Measurements from ENCODE around the gene SSRP1.
A peak's percentile ranks its signal among the peaks of the same experiment; 100 is the strongest.
"Not testable (repeated sequence)": the region's sequence is repeated elsewhere in the genome, so short reads cannot be mapped to it uniquely, and the experiment has no call there.

Gene SSRP1

DNA sequence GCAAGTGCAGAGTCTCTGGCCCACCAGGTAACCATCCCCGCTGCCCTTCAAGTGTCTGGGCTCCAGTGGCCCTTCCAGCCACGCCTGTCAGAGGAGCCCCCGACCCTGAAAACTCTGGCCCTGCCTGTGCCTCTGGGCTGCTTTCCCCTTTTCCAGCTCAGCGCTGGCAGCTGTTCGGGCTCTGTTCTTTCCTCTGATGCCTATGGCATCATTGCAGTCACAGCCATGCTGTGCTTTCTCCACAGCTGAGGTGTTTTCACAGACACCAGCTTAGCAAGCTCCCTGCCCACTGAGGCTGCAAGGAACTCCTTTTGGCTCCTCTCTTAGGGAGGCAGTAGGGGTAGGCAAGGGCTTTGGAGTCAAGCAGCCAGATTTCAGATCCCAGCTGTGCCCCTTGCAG lies 23.7 kb upstream of the SSRP1 start:
- DNase-seq, result no peak

DNA sequence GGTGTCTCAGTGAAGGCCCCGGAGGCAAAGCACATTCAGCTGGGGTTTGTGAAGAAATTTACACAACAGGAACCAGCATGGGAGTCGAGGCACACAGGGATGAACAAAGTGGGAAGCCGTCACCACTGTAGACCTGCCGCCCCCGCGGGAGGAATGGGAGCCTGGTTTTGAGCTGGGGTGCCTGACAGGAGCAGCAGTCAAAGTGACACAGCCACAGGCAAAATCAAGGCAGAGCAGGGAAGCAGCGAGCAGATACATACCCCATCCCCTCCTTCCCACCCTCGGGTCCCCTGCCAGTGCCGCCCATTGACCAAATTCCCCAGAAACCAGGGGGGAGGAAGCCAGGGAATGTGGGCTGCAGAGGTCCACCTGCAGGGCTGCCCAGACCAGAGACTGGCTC lies 23.3 kb upstream of the SSRP1 start:
- no peak for DNase-seq

DNA sequence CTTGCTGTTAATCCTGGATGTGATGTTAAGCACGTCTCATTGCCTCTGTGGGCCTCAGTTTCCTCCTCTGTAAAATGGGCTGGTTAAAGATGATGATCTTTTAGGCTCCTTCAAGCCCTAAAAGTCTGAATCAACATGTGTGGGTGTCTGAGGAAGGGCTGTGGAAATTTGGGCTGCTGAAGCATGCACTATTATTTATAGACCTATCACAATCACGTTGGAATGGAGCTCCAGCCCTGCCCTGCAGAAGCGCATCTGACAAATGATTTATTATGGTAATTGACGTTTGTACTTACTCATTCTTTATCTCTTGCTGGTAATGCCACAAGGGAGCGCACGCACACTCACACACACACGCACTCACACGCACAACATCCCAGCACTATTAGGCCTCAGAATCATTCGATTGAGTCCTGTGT lies 22.9 kb upstream of the SSRP1 start:
- DNase-seq, result no peak

DNA sequence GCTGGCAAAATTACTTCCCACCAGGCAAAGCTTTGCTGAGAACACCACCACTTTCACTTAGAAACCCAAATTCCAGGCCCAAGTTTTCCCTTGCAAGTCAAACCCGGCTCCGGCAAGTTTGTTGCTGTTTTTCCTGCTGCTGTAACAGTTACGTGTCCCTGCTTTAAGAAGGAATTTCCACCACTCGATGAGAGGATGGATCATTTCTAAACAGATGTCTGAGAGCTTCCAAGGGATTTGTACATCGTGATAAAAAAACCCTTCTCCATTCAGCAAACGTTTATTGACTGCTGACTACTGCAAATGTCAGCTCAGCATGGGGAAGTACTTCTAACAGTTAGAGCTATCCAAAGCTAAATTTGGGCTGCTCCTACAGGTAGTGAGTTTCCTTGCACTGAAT lies 22.2 kb upstream of the SSRP1 start:
- no peak for DNase-seq

DNA sequence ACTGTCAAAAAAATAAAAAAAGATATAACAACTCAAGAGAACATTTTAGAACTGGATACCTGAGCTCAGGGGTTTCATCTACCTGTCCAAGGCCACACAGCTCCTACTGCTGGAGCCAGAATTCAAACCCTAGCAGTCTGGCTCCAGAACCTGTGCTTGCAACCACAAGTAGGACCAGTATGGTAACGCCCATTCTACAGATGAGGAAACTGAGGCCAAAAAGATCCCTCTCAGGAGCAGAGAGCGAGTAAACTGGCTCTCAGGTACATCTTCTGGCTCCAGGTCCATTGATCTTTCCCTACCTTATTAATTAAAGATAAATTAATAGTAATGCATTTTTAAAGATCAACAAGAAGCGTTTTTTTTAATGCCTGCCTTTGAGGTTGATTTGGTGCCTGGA lies 21.6 kb upstream of the SSRP1 start:
- DNase-seq, result no peak

DNA sequence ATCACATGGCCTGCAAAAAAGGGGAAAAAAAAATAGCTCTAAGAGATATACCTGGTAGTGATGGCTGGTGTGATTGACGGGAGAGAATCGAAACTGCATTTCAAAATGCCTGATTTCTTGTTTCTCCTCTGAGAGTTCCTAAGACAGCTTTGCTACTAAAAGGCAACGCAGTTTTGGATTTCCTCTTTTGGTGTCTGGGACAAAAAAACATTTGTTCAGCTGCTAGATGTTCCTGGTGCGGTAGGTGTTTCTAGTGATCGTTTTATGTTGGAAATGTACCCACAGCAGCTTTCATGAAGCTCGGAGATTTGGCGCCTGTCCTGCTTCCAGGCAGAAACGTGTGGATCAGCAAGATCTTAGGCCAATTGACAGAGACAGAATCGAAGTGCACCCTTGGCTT lies 20.6 kb upstream of the SSRP1 start:
- DNase-seq, result no peak

DNA sequence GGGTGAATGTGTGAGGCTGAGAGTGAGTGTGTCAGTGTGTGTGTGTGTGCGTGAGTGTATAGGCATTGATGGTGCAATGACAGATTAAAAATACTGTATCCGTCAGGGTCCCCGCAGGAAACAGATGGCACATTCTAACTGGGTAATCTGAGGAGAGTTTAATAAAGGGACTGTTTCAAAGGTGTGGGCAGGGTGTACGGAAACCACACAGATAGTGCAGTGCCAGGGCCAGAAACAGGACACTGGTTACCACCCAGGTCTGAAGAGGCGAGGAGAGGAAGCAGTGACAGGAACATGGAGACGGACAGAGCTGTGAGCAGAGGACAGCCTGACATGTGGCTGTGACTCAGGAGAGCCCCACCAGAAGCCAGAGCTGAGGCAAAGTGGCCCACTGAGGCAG lies 19.0 kb upstream of the SSRP1 start:
- no peak for DNase-seq

DNA sequence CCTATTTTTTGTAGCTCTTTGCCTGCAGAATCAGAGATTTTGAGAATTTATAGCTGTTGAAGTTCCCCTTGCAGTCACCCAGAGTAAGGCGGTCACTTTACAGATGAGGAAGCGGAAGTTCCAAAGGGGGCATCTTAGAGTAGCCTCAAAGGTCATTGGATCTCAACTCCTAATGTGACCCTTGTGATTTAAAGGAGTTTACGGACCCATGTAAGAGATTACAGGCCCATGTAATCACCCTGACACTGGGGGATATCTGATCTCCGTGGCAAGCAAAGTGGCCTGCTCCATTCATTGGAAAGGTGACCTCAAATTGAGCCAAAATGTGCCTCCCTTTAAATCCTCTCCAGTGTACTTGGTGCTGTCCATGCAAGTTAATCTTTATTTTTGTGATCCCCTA lies 18.2 kb upstream of the SSRP1 start:
- no peak for DNase-seq

DNA sequence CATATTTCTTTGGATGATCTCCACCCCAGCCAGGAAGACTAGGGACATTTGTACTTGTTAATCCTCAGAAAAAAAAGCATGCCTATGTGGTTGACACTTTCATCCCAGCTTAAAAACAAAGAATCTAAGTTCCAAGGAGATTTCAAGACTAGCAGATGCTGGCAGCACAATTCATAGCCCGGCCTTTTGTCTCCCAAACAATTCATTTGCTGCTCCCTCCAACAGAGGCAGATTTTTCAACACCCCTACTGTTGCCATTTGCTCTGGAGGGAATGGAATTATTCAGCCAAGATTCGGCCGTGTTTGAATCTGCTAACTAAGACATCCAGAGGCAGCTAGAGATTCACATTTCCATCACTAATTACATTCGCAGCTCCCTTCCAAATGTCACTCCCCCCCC lies 17.8 kb upstream of the SSRP1 start:
- DNase-seq, result no peak

DNA sequence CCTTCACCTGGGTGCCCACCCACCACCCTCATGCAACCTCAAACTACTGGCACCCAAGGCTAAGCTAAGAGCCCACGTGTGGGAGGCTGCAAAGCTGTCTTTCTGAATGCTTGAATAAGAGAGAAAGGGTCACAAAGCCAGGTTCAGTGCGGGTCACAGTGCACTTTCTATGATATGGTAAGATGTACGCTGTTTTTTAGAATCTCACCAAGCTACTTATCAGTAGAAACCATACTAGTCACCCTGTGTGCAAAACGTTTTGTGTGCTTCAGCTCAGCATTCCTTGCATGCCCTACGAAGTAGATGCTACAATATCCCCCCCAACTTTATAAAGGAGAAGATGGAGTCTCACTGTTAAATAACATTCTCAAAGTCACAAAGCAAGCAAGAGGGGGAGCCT lies 17.3 kb upstream of the SSRP1 start:
- no peak for DNase-seq

DNA sequence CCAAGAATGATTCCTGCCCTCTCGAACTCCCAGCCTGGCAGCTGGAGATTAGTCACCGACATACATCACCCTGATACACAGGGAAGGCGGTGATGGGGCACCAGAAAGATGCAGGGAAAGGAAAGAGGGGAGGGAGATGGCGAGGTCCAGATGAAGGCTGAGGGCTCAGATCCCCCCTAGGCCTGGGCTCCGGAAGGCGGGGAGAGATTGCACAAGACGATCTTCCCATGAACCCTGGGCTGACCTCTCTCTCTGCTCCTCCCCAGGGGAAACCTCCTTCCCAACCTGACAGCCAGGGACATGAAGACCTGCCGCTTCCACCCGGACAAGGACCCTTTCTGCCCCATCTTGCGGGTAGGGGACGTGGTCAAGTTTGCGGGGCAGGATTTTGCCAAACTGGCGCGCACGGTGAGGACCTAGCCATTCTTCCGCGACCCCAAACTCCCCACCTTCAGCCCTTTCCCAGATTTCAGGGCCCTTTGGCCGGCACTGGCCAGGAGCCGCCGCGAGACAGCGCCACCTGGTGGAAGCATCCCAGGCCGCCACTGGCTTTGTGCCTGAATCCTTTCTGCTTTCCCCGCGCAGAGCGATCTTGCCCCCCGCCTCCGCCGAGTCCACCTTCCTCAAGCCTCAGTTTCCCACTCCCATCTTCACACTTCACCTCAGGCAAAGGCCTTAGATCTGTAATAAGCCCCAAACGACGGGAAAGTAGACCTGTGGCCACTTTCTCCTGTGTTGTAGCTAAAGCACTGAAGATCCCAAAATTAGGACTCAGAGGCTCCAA lies 14.0 kb upstream of the SSRP1 start:
- peak; percentile 44 for DNase-seq

DNA sequence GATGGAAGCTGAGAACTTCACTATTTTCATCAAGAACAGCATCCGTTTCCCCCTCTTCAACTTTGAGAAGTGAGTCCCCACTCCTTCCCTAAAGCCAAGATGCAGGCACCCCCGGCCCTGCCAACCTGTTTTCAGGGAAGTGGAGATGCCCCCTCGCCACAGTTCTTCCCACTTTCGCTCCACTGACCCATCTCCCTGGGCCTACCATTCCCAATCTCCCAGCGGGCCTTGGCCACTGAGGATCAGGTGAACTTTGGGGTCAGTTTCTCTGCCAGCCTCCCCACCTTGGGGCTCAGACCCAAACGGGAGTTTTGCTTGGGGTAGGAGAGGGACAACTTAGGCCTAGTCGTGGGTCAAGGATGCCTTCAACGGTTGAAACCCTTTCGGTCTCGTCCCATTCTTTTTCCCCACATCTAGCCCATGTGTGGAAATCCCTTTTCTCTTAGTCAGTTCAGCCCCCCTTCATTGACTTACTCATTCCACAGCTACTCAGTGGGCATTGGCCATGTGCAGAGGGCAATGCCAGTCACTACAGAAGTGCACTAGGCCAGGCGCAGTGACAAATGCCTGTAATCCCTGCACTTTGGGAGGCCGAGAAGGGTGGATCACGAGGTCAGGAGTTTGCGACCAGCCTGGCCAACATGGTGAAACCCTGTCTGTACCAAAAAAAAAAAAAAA lies 13.1 kb upstream of the SSRP1 start:
- no peak for DNase-seq

DNA sequence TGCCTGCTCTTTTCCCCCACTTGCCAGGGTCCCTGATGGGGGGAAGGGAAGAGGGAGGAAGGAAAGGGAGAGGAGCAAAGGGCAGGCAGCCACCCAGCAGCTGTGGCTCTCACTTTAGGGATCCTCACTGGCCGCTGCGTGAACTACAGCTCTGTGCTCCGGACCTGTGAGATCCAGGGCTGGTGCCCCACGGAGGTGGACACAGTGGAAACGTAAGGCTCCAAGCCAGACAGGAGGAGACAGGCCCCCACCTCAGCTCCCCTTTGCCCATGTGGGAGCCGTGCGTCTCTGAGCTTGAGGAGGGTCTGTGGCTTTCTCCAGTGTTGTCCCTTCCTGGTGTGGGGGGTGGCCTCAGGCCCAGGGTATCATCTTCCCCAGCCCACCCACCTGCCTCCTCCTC lies 12.4 kb upstream of the SSRP1 start:
- no peak for DNase-seq

DNA sequence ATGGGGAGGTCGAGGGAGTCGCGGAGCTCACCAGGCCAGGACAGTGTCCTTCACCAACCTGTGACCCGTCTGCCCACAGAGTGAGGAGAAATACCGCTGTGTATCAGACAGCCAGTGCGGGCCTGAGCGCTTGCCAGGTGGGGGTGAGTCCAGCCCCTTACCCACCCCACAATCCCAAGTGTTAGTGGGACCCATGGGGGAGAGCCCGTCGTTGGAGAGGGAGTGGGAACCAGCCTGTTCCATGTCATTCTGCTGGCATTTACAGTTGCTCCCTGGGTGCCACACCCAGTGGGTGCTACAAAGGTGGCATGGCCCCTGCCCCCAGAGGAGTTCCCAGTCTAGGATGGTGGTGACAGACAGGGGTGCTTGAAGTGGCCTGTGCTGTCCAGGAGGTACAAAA lies 11.6 kb upstream of the SSRP1 start:
- DNase-seq, result no peak

DNA sequence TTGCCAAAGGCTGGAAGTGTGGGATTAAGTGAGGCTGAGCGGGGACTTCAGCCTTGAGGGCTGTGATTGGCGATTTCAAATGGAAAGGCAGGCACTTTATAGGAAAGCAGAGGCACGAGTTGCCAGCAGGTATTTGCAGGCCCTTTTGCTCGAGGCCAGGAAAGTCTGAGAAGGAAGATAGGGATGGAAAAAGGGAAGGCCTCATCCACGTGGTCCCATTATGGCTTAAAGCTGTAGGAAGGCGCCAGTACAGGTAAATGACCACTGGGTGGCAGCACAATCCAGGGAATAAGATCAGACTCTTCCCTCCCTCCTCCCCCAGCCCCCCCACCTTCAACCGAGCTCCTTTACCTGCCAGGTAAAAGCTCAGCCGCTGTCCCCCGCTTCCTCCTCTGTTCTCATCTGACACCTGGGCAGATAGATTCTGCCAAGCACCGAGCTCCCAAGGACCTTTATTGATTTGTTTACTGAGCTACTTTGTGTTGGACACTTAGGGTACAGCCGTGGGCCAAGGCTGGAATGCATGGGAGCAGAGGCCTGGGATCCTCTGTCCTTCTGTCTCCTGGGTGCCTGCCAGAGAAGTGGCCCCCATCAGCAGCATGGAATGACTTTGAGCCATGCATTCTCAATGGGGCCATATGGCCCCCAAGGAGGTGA lies 10.0 kb upstream of the SSRP1 start:
- peak; percentile 88 for DNase-seq

DNA sequence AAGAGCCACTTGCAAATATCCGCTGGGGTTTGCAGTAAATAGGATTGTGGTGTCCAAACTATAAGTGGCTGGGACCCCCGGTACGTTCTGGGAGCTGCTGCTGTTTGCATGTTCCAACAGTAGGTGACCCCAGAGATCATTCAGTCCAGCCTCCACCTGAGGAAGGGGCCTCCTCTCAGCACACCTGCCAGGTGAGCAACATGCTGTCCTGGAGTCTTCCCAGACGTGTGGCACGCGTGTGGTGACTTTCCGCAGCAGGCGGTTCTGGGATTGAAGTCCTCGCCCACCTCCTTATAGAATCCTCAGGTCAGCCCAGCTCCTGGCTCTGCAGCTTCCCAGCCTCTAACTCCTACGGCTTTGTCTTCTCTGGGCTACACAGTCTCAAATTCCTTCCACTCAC lies 9.1 kb upstream of the SSRP1 start:
- DNase-seq, result no peak

DNA sequence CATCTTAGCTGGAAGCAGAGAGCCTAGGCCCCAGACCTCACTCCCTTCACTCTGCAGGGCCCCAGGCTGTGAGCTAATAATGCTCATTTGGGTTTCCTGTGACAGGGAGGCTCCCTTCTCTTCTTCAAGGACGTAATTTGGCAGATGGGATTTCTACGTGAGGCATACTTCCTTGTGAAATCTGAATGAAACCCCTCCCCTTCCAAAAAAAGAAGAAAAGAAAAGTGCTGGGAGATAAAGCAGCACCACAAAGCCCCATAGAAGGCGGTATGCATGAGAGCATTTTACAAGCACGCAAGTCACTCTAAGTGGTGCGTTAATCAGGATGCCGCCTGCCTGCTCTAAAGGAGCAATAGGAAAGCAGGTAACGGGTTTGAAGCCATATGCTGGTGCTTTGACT lies 8.1 kb upstream of the SSRP1 start:
- DNase-seq, result no peak

DNA sequence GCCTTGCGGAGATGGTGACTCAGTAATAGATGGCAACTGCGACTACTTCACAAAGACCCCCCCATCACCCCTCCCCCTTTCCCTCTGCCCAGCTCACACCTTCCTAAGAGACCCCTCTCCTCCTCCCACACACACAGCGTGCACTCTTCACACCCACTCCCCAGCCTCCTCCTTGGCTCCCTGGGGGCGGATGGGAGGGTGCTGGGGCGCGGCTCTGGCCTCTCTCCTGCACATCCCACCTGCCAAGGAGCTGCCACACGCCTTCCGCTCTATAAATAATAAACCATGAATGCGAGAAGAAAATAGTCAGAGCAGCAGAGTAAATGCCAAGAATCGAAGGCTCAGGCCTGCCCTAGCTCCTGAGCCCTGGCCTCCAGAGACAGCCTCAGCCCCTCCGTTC lies 7.0 kb upstream of the SSRP1 start:
- no peak for DNase-seq

DNA sequence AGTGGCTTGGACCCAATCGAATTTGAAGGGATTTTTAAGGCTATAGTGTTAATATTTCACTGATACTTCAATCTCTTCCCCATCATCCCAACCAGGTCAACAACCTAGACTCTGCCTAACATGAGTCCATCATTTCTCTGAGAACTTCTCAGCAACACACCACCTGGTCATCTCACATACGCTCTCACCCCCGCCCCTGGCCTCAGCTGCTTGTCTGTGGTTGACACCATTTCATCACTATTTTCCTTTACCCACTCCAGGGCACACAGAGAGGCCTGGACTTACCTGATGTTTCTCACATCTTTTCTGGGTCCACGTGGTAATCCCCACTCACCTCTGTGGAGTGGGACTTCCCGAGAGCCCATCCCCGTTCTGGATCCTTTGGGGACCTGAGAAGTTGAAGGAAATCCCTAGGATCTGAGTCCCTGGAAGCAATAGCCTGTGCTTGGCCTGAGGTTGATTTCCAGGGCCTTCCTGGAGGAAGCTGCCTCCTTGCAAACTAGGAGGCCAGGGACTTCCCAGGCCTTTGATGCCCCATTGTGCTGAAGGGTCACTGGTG lies 5.6 kb upstream of the SSRP1 start:
- DNase-seq, result no peak

DNA sequence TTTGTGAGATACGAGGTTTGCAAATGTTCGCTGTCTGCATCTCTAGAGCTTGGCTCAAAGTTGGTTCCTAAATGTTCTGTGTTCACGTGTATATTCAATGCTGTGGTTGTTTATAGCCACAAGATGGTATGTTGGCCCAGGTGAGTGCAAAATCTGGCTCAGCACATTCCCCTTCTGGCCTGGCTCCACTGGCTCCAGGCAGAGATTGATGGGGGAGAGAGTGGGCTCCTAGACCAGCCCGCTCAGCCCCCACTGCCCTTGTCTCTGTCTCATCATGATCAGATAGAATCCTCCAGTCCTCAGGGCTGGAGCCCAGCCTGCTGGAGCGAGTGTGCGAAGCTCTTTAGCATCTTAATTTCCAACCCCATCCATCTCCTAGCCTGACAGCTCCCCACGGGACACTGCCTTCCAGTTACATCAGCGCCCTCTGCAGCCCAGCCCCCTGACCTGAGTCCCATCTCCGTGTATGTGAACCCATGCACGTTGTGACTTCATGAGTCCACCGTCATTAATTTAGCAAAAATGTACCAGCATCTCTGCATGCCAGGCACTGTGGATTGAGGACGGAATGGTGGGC lies 4.4 kb upstream of the SSRP1 start:
- DNase-seq, result peak; percentile 12

DNA sequence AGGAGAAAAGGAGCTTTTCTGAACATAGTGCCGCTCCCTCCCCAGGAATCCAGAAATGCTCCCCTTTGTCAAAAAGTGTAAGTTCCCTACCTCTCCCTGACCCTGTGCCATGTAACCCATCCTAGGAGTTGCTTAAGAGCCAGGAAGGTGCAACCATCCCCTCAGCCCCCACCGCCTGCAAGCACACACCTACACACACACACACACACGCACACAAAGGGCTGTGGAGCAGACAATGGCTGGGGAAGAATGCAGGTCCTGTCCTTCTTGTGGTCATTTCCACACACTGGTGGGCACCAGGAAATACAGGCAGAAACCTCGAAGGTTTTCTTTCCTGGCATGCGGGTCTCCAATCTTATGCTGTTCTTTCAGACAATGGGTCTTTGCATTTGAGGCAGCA lies 3.6 kb upstream of the SSRP1 start:
- DNase-seq, result no peak

DNA sequence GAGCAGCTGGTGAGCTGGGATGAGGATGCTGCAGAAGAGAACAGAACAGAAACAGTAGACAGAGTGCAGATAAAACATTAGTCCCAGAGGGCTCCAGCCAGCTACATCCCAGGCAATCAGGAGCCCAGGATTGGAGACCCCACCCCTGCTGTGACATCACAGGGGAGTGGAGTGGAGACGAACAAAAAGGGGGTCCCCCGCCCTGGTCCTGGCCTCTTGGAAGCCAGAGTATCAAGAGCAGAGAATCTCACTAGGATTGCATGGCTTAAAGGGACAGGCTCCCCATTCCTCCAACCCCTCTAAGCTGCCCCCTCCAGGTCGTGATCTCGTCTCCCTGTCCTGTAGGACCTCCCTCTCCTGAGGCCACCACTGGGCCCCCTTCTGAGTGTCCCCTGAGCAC lies 2.5 kb upstream of the SSRP1 start, which contains the start of gene P2RX3:
Gene P2RX3, plus strand, starts transcription at position 211 of the 400 bp plus-strand sequence. CDS start 199 bp downstream, outside the sequence.
- DNase-seq, result no peak

DNA sequence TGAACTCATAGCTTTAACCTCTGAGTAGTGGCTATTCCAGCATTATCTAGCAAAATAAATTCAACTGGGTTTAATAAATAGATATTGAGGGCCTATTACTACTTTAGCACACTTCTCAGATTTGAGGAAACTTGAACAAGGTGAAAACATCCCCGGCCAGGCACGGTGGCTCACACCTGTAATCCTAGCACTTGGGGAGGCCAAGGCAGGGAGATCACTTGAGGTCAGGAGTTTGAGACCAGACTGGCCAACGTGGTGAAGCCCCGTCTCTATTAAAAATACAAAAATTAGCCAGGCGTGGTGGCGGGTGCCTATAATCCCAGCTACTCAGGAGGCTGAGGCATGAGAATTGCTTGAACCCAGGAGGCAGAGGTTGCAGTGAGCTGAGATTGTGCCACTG lies 1.2 kb upstream of the SSRP1 start:
- not testable (repeated sequence) for DNase-seq
